A549 (cell line): Measurements from ENCODE around the gene AJAP1. TPM values are rescaled to one million over a fixed set of nuclear protein-coding genes. Genes with fewer than 3 reads are reported as not detected.

Source experiments
- ATAC-seq, 2 experiments: fragments of 200-7000 bp in 1 of 2; fragments of >200 bp in 1 of 2; cut with Nextera tagmentation in 1 of 2; cut with Tn5 transposase in 1 of 2; 3 replicates each; pipeline versions ENCODE4 v1.8.0 to v1.9.1; 2018 to 2020; ENCODE audit warnings: mild to moderate bottlenecking in 1 of 2, moderate library complexity in 1 of 2
- CTCF ChIA-PET: fragments of 300-600 bp; sonication (Branson Sonifier 250); formaldehyde crosslinking; extraction: SDS; loops from one replicate; lab custom pipeline; 2021; ENCODE audit warnings: antibody characterized with exemption, inconsistent platforms; lab: Yijun Ruan, JAX
- POLR2A ChIA-PET: fragments of 350-600 bp; formaldehyde crosslinking; extraction: SDS; loops from one replicate; lab custom pipeline; 2021; ENCODE audit warnings: antibody characterized with exemption, inconsistent platforms; lab: Yijun Ruan, JAX
- DNase-seq, 2 experiments: peaks; one replicate each; pipeline versions ENCODE4 v3.0.0 to v3.0.0-alpha.2; 2011 to 2016; ENCODE audit warnings: low read depth in 1 of 2, low spot score in 1 of 2
- FAIRE-seq: peaks from 2 replicates; lab custom pipeline; 2011; peaks lifted over from hg19 to GRCh38; lab: Jason Lieb, UNC
- H3K27ac ChIP-seq, 2 experiments: fragments of >200 bp; sonication (Bioruptor Twin); formaldehyde crosslinking; 3 replicates each; pipeline ENCODE4 v1.5.1; 2016 to 2017
- H3K4me1 ChIP-seq: fragments of >200 bp; sonication (Bioruptor Twin); formaldehyde crosslinking; 3 replicates; pipeline ENCODE4 v1.6.1; 2016
- H3K4me2 ChIP-seq: fragments of >200 bp; sonication (Bioruptor Twin); formaldehyde crosslinking; 3 replicates; pipeline ENCODE4 v1.6.1; 2016
- H3K4me3 ChIP-seq: fragments of >200 bp; sonication (Bioruptor Twin); formaldehyde crosslinking; 3 replicates; pipeline ENCODE4 v1.5.1; 2016
- H3K9me3 ChIP-seq: fragments of >200 bp; sonication (Bioruptor Twin); formaldehyde crosslinking; 3 replicates; pipeline ENCODE4 v1.6.1; 2016
- CBX2 ChIP-seq: fragments of 200-600 bp; sonication (generic); IDR thresholded peaks from 2 replicates; pipeline ENCODE4 v1.6.1; 2016; ENCODE audit warnings: low read depth, mild to moderate bottlenecking, borderline replicate concordance
- CHD4 ChIP-seq: fragments of 200-600 bp; sonication (generic); IDR thresholded peaks from 2 replicates; pipeline ENCODE4 v1.6.1; 2016; ENCODE audit warnings: antibody characterized with exemption, mild to moderate bottlenecking, borderline replicate concordance
- EHF ChIP-seq: fragments of 250-450 bp; sonication (Bioruptor Pico); IDR thresholded peaks from 2 replicates; pipeline ENCODE4 v1.5.0; 2020; ENCODE audit warnings: mild to moderate bottlenecking
- EHMT2 ChIP-seq: fragments of 200-600 bp; sonication (generic); IDR thresholded peaks from 2 replicates; pipeline ENCODE4 v1.6.1; 2016; ENCODE audit warnings: antibody characterized with exemption, low read depth, mild to moderate bottlenecking, moderate library complexity
- HOXB13 ChIP-seq: fragments of 250-450 bp; sonication (Bioruptor Pico); IDR thresholded peaks from 2 replicates; pipeline ENCODE4 v1.5.0; 2020; ENCODE audit warnings: low read depth, mild to moderate bottlenecking, moderate library complexity
- HOXB5 ChIP-seq: fragments of 250-450 bp; sonication (Bioruptor Pico); IDR thresholded peaks from 2 replicates; pipeline ENCODE4 v1.5.0; 2020; ENCODE audit warnings: mild to moderate bottlenecking, moderate library complexity
- PHF8 ChIP-seq: fragments of 200-600 bp; sonication (generic); IDR thresholded peaks from 2 replicates; pipeline ENCODE4 v1.6.1; 2016; ENCODE audit warnings: low read depth, mild to moderate bottlenecking, antibody characterized with exemption, moderate library complexity, borderline replicate concordance
- RARB ChIP-seq: fragments of 250-450 bp; sonication (Bioruptor Pico); IDR thresholded peaks from 2 replicates; pipeline ENCODE4 v1.8.0; 2021; ENCODE audit warnings: mild to moderate bottlenecking, moderate library complexity
- RCOR1 ChIP-seq: fragments of 150-350 bp; IDR thresholded peaks from 2 replicates; pipeline ENCODE4 v1.6.1; 2014; ENCODE audit warnings: antibody characterized with exemption, low read length, low read depth
- SMC3 ChIP-seq: fragments of >200 bp; sonication (Bioruptor Twin); formaldehyde crosslinking; IDR thresholded peaks from 3 replicates; pipeline ENCODE4 v1.6.1; 2018; ENCODE audit warnings: inconsistent platforms
- SREBF2 ChIP-seq: fragments of 450-650 bp; IDR thresholded peaks from 2 replicates; pipeline ENCODE4 v1.6.1; 2014; ENCODE audit warnings: mild to moderate bottlenecking, moderate library complexity
- TP53 ChIP-seq: fragments of 250-450 bp; sonication (Bioruptor Pico); IDR thresholded peaks from 2 replicates; pipeline ENCODE4 v1.5.0; 2021; ENCODE audit warnings: mild to moderate bottlenecking, moderate library complexity
- ZC3H11A ChIP-seq: fragments of 450-650 bp; IDR thresholded peaks from 2 replicates; pipeline ENCODE4 v1.6.1; 2014; ENCODE audit warnings: antibody characterized with exemption, mild to moderate bottlenecking
- WGBS: methylation state at CpG from one replicate; pipeline ENCODE4 v1.1.6; 2017; ENCODE audit errors: missing lambda C conversion rate; 5-methylcytosine and 5-hydroxymethylcytosine counted together
- polyA plus RNA-seq, 4 experiments: library from polyadenylated mRNA; depleted of rRNA in 3 of 4; stranded (reverse); fragments of >200 nt; fragmentation: RNase III in 1 of 4; extraction: RNeasy Plus Mini Kit Qiagen cat#74134 plus additional on column Dnase treatment in 1 of 4; gene quantifications; 2 replicates in 3 of 4; 3 replicates in 1 of 4; pipeline ENCODE4 v1.2.3, GENCODE V29; 2011 to 2017
- TF ChIP-seq, protein P1 (sequence below): fragments of 250-450 bp; sonication (Bioruptor Pico); IDR thresholded peaks from 2 replicates; pipeline ENCODE4 v1.5.0; 2020; ENCODE audit warnings: low read depth, mild to moderate bottlenecking, moderate library complexity
- TF ChIP-seq, protein P2 (sequence below): fragments of >200 bp; sonication (Bioruptor Twin); formaldehyde crosslinking; IDR thresholded peaks from 2 replicates; pipeline ENCODE4 v1.6.1; 2016
- TF ChIP-seq, protein P3 (sequence below): IDR thresholded peaks from 2 replicates; pipeline ENCODE4 v1.6.1; 2012; ENCODE audit warnings: low read depth, borderline replicate concordance
- TF ChIP-seq, protein P4 (sequence below): IDR thresholded peaks from 2 replicates; pipeline ENCODE4 v1.6.1; 2012
- TF ChIP-seq, protein P5 (sequence below): fragments of 200-600 bp; sonication (generic); IDR thresholded peaks from 2 replicates; pipeline ENCODE4 v1.6.1; 2016; ENCODE audit warnings: antibody characterized with exemption, mild to moderate bottlenecking, moderate library complexity
- TF ChIP-seq, protein P6 (sequence below): fragments of >200 bp; sonication (Bioruptor Twin); formaldehyde crosslinking; IDR thresholded peaks from 3 replicates; pipeline ENCODE4 v1.5.1; 2016

Gene AJAP1
- polyA plus RNA-seq, 2 of the 4 experiments (the other 2 are of a cell fraction): not detected

DNA sequence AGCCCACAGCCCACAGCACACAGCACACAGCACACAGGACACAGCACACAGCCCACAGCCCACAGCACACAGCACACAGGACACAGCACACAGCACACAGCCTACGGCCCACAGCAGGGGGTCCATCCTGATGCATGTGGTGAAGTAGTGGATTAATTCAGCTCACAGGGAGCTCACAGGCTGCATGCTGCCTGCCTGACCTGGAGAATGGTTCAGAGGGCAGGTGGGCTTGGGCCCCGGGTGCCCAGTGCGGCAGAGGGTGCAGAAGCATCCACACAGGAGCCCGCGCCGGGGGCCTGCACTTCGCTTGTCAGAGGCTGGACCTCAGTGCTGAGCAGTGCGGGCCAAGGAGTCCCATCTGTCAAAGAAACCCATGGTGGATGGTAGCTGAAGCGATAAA lies 21.1 kb upstream of the AJAP1 start:
- no peak overlapping the region for H3K4me2 ChIP-seq
- H3K27ac ChIP-seq: no peak overlapping the region
- DNase-seq: no peak
- H3K4me3 ChIP-seq: no peak overlapping the region
- no peak for FAIRE-seq
- H3K9me3 ChIP-seq: no peaks in the 10 kb centered on the region
- no peak for ATAC-seq
- no peaks in the 10 kb centered on the region for H3K4me1 ChIP-seq
- TF ChIP-seq, protein P1, sequence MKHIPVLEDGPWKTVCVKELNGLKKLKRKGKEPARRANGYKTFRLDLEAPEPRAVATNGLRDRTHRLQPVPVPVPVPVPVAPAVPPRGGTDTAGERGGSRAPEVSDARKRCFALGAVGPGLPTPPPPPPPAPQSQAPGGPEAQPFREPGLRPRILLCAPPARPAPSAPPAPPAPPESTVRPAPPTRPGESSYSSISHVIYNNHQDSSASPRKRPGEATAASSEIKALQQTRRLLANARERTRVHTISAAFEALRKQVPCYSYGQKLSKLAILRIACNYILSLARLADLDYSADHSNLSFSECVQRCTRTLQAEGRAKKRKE: no peak
- TF ChIP-seq SMC3 (no peak), HOXB13 (no peak), RARB (CRISPR knock-in tag) (no peak), SREBF2 (no peak), RCOR1 (no peak), CBX2 (no peak), ZC3H11A (no peak), EHF (CRISPR knock-in tag) (no peak), EHMT2 (no peak), TP53 (CRISPR knock-in tag) (no peak), PHF8 (no peak), HOXB5 (CRISPR knock-in tag) (no peak), CHD4 (no peak)
- TF ChIP-seq, protein P2, sequence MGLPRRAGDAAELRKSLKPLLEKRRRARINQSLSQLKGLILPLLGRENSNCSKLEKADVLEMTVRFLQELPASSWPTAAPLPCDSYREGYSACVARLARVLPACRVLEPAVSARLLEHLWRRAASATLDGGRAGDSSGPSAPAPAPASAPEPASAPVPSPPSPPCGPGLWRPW: no peak
- TF ChIP-seq, protein P3, sequence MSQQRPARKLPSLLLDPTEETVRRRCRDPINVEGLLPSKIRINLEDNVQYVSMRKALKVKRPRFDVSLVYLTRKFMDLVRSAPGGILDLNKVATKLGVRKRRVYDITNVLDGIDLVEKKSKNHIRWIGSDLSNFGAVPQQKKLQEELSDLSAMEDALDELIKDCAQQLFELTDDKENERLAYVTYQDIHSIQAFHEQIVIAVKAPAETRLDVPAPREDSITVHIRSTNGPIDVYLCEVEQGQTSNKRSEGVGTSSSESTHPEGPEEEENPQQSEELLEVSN: no peak
- TF ChIP-seq, protein P4, sequence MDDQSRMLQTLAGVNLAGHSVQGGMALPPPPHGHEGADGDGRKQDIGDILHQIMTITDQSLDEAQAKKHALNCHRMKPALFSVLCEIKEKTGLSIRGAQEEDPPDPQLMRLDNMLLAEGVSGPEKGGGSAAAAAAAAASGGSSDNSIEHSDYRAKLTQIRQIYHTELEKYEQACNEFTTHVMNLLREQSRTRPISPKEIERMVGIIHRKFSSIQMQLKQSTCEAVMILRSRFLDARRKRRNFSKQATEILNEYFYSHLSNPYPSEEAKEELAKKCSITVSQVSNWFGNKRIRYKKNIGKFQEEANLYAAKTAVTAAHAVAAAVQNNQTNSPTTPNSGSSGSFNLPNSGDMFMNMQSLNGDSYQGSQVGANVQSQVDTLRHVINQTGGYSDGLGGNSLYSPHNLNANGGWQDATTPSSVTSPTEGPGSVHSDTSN: no peak
- TF ChIP-seq, protein P5, sequence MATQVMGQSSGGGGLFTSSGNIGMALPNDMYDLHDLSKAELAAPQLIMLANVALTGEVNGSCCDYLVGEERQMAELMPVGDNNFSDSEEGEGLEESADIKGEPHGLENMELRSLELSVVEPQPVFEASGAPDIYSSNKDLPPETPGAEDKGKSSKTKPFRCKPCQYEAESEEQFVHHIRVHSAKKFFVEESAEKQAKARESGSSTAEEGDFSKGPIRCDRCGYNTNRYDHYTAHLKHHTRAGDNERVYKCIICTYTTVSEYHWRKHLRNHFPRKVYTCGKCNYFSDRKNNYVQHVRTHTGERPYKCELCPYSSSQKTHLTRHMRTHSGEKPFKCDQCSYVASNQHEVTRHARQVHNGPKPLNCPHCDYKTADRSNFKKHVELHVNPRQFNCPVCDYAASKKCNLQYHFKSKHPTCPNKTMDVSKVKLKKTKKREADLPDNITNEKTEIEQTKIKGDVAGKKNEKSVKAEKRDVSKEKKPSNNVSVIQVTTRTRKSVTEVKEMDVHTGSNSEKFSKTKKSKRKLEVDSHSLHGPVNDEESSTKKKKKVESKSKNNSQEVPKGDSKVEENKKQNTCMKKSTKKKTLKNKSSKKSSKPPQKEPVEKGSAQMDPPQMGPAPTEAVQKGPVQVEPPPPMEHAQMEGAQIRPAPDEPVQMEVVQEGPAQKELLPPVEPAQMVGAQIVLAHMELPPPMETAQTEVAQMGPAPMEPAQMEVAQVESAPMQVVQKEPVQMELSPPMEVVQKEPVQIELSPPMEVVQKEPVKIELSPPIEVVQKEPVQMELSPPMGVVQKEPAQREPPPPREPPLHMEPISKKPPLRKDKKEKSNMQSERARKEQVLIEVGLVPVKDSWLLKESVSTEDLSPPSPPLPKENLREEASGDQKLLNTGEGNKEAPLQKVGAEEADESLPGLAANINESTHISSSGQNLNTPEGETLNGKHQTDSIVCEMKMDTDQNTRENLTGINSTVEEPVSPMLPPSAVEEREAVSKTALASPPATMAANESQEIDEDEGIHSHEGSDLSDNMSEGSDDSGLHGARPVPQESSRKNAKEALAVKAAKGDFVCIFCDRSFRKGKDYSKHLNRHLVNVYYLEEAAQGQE: no peak
- TF ChIP-seq, protein P6, sequence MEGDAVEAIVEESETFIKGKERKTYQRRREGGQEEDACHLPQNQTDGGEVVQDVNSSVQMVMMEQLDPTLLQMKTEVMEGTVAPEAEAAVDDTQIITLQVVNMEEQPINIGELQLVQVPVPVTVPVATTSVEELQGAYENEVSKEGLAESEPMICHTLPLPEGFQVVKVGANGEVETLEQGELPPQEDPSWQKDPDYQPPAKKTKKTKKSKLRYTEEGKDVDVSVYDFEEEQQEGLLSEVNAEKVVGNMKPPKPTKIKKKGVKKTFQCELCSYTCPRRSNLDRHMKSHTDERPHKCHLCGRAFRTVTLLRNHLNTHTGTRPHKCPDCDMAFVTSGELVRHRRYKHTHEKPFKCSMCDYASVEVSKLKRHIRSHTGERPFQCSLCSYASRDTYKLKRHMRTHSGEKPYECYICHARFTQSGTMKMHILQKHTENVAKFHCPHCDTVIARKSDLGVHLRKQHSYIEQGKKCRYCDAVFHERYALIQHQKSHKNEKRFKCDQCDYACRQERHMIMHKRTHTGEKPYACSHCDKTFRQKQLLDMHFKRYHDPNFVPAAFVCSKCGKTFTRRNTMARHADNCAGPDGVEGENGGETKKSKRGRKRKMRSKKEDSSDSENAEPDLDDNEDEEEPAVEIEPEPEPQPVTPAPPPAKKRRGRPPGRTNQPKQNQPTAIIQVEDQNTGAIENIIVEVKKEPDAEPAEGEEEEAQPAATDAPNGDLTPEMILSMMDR: no peak
- CTCF ChIA-PET: no interaction called here
- WGBS: 81% methylated on average over 8 of the region's 9 CpGs
- POLR2A ChIA-PET: no interaction called here
